ENCODE data around the gene LDLRAD3.

- TF ChIP-seq ZBTB33 (IDR thresholded peaks at IDR 0.05; ENCODE audit: extremely low read depth, insufficient replicate concordance, low read length): no peak
- TF ChIP-seq CTCF (IDR thresholded peaks at IDR 0.05 in 2 of 3, conservative IDR thresholded peaks at IDR 0.05 in 1 of 3; ENCODE audit: borderline replicate concordance in 1 of 3, insufficient read depth in 1 of 3, low read depth in 2 of 3, low read length in 2 of 3): no peak
- TF ChIP-seq RAD21 (IDR thresholded peaks at IDR 0.05; ENCODE audit: low read depth): no peak
- no peak for TF ChIP-seq POLR2AphosphoS5 (IDR thresholded peaks at IDR 0.05; ENCODE audit: low read depth, low read length)
- TF ChIP-seq FOSL1 (IDR thresholded peaks at IDR 0.05; ENCODE audit: low read depth): no peak
- no peak for TF ChIP-seq SIN3A (IDR thresholded peaks at IDR 0.05; ENCODE audit: low read depth)
- no peak for TF ChIP-seq EZH2 (IDR thresholded peaks at IDR 0.05)
- TF ChIP-seq CEBPB (IDR thresholded peaks at IDR 0.05; ENCODE audit: low read depth): no peak
Measured at GRCh38 chr11:36002196-36002595, 58.3 kb downstream of the LDLRAD3 start.
